ENCODE results near the gene JPH4.
"Not testable (repeated sequence)": the region's sequence is repeated elsewhere in the genome, so short reads cannot be mapped to it uniquely, and the experiment has no call there.

Gene JPH4

GRCh38 chr14:23544511-23545447, 33.8 kb downstream of the JPH4 start:
- peak; percentile 96 for DNase-seq

GRCh38 chr14:23543403-23543802, 35.2 kb downstream of the JPH4 start:
- no peak for DNase-seq

GRCh38 chr14:23542261-23542660, 36.3 kb downstream of the JPH4 start:
- DNase-seq: no peak

- DNase-seq: no peak
Measured at GRCh38 chr14:23540141-23540469, 38.5 kb downstream of the JPH4 start.

GRCh38 chr14:23539248-23540140, 39.1 kb downstream of the JPH4 start:
- peak; percentile 63 for DNase-seq

- no peak for DNase-seq
Measured at GRCh38 chr14:23538785-23539184, 39.8 kb downstream of the JPH4 start.

GRCh38 chr14:23538050-23538718, 40.4 kb downstream of the JPH4 start:
- no peak for DNase-seq

- DNase-seq: no peak
Measured at GRCh38 chr14:23537351-23538049, 41.1 kb downstream of the JPH4 start.

- not testable (repeated sequence) for DNase-seq
Measured at GRCh38 chr14:23536906-23537305, 41.7 kb downstream of the JPH4 start.

GRCh38 chr14:23536494-23536893, 42.1 kb downstream of the JPH4 start:
- no peak for DNase-seq

- DNase-seq: no peak
Measured at GRCh38 chr14:23535943-23536342, 42.6 kb downstream of the JPH4 start.

- DNase-seq: no peak
Measured at GRCh38 chr14:23533652-23534435, 44.7 kb downstream of the JPH4 start.

GRCh38 chr14:23532658-23533057, 45.9 kb downstream of the JPH4 start:
- DNase-seq: no peak

GRCh38 chr14:23531391-23531790, 47.2 kb downstream of the JPH4 start:
- DNase-seq: no peak

GRCh38 chr14:23530375-23531055, 48.1 kb downstream of the JPH4 start:
- DNase-seq: no peak

- DNase-seq: no peak
Measured at GRCh38 chr14:23529016-23529415, 49.6 kb downstream of the JPH4 start.

GRCh38 chr14:23528555-23528954, 50.0 kb downstream of the JPH4 start:
- DNase-seq: no peak

- DNase-seq: no peak
Measured at GRCh38 chr14:23525611-23526010, 53.0 kb downstream of the JPH4 start.

- no peak for DNase-seq
Measured at GRCh38 chr14:23524954-23525353, 53.6 kb downstream of the JPH4 start.

GRCh38 chr14:23523229-23524016, 55.2 kb downstream of the JPH4 start:
- DNase-seq: no peak
